Glutamatergic neuron (in vitro differentiated cells): ENCODE results near the gene CD3D. TPM values are rescaled to one million over a fixed set of nuclear protein-coding genes. Genes with fewer than 3 reads are reported as not detected.

Source experiments
- DNase-seq: peaks from one replicate; pipeline ENCODE4 v3.0.0; 2022
- H3K27ac Mint-ChIP-seq: one replicate; pipeline ENCODE4 v1.8.0; 2020; ENCODE audit warnings: mild to moderate bottlenecking, mixed read lengths, inconsistent platforms; ENCODE audit not compliant: unreplicated experiment
- H3K27me3 Mint-ChIP-seq: one replicate; pipeline ENCODE4 v1.8.0; 2020; ENCODE audit warnings: mild to moderate bottlenecking, moderate library complexity, mixed read lengths, inconsistent platforms; ENCODE audit not compliant: unreplicated experiment
- H3K36me3 Mint-ChIP-seq: one replicate; pipeline ENCODE4 v1.8.0; 2020; ENCODE audit warnings: mild to moderate bottlenecking, mixed read lengths, inconsistent platforms; ENCODE audit not compliant: unreplicated experiment
- H3K4me1 Mint-ChIP-seq: one replicate; pipeline ENCODE4 v1.8.0; 2020; ENCODE audit warnings: mild to moderate bottlenecking, low read depth, mixed read lengths, inconsistent platforms; ENCODE audit not compliant: unreplicated experiment
- H3K4me3 Mint-ChIP-seq: one replicate; pipeline ENCODE4 v1.8.0; 2020; ENCODE audit warnings: mild to moderate bottlenecking, mixed read lengths, inconsistent platforms; ENCODE audit not compliant: unreplicated experiment
- H3K9me3 Mint-ChIP-seq: one replicate; pipeline ENCODE4 v1.8.0; 2020; ENCODE audit warnings: mild to moderate bottlenecking, moderate library complexity, mixed read lengths, inconsistent platforms; ENCODE audit not compliant: unreplicated experiment
- CTCF ChIP-seq: fragments of 200-600 bp; sonication (generic); IDR thresholded peaks from one replicate; pipeline ENCODE4 v1.5.0; 2021; ENCODE audit not compliant: partially characterized antibody, unreplicated experiment
- total RNA-seq: library from RNA; stranded (reverse); fragmentation: NEBNext Ultra II Directional; extraction: Animal tissue kit (Norgen Biotek cat#: 25700); gene quantifications from one replicate; pipeline ENCODE4 v1.2.1, GENCODE V29; 2021; ENCODE audit not compliant: unreplicated experiment

The CD3D gene
- total RNA-seq, 1 donor from 2014 or later = not detected

- no peak for TF ChIP-seq CTCF
- Mint-ChIP-seq H3K27ac (no peak overlapping the region), H3K4me1 (no peaks in the 10 kb centered on the region), H3K9me3 (peaks cover 3% of the 10 kb centered on the region), H3K4me3 (no peak overlapping the region), H3K27me3 (no peaks in the 10 kb centered on the region), H3K36me3 (no peaks in the 10 kb centered on the region)
- DNase-seq = no peak
Measured at GRCh38 chr11:118325283-118325682, 17.2 kb downstream of the CD3D start.

GRCh38 chr11:118322721-118323120 is 19.8 kb downstream of the CD3D start:
- Mint-ChIP-seq H3K27me3 (no peaks in the 10 kb centered on the region), H3K27ac (no peak overlapping the region), H3K4me3 (no peak overlapping the region), H3K9me3 (peaks cover 4% of the 10 kb centered on the region), H3K4me1 (no peaks in the 10 kb centered on the region), H3K36me3 (no peaks in the 10 kb centered on the region)
- TF ChIP-seq CTCF = no peak
- no peak for DNase-seq

GRCh38 chr11:118321386-118322082 is 21.0 kb downstream of the CD3D start:
- TF ChIP-seq CTCF = no peak
- Mint-ChIP-seq H3K9me3 (peaks cover 4% of the 10 kb centered on the region), H3K4me3 (no peak overlapping the region), H3K27me3 (no peaks in the 10 kb centered on the region), H3K36me3 (no peaks in the 10 kb centered on the region), H3K4me1 (no peaks in the 10 kb centered on the region), H3K27ac (no peak overlapping the region)
- no peak for DNase-seq

GRCh38 chr11:118320515-118320914 is 22.0 kb downstream of the CD3D start:
- Mint-ChIP-seq H3K27me3 (peaks cover 4% of the 10 kb centered on the region), H3K36me3 (no peaks in the 10 kb centered on the region), H3K4me3 (no peak overlapping the region), H3K4me1 (peaks cover 9% of the 10 kb centered on the region), H3K27ac (no peak overlapping the region), H3K9me3 (peaks cover 10% of the 10 kb centered on the region)
- DNase-seq = no peak
- TF ChIP-seq CTCF = no peak

- Mint-ChIP-seq H3K9me3 (peaks cover 12% of the 10 kb centered on the region), H3K4me3 (no peak overlapping the region)
Measured at GRCh38 chr11:118319337-118319707, 23.2 kb downstream of the CD3D start.

More at GRCh38 chr11:118319337-118319707, 23.2 kb downstream of the CD3D start:
- Mint-ChIP-seq H3K36me3 (no peaks in the 10 kb centered on the region), H3K27ac (no peak overlapping the region), H3K27me3 (peaks cover 5% of the 10 kb centered on the region), H3K4me1 (peaks cover 19% of the 10 kb centered on the region)
- DNase-seq = no peak
- TF ChIP-seq CTCF = no peak
